LNCaP clone FGC (cell line): ENCODE results near the gene ADGRE3.

ENCODE experiments used
- DNase-seq: peaks from one replicate; pipeline ENCODE4 v3.0.0-alpha.2; 2011; ENCODE audit warnings: low read depth
- H3K4me3 ChIP-seq: 2 replicates; pipeline ENCODE4 v1.5.1; 2011; ENCODE audit warnings: mild to moderate bottlenecking, low read depth, low read length, control low read depth
- CTCF ChIP-seq: IDR thresholded peaks from 2 replicates; pipeline ENCODE4 v1.5.1; 2012; ENCODE audit warnings: mild to moderate bottlenecking; ENCODE audit not compliant: control insufficient read depth, insufficient read depth; ENCODE audit errors: extremely low read depth

ADGRE3 gene

GRCh38 chr19:14672188-14672872 lies 2.3 kb downstream of the ADGRE3 start:
- no peak overlapping the region for H3K4me3 ChIP-seq
- no peak for TF ChIP-seq CTCF
- no peak for DNase-seq

- TF ChIP-seq CTCF = no peak
- DNase-seq = no peak
- H3K4me3 ChIP-seq = no peak overlapping the region
These were observed 4.2 kb downstream of the ADGRE3 start for GRCh38 chr19:14670408-14670807.

- DNase-seq = no peak
- H3K4me3 ChIP-seq = no peak overlapping the region
- TF ChIP-seq CTCF = no peak
These were observed 4.7 kb downstream of the ADGRE3 start for GRCh38 chr19:14669940-14670339.

- no peak for DNase-seq
- no peak overlapping the region for H3K4me3 ChIP-seq
- TF ChIP-seq CTCF = no peak
These were observed 13.2 kb downstream of the ADGRE3 start for GRCh38 chr19:14661372-14661924.

- TF ChIP-seq CTCF = no peak
- no peak overlapping the region for H3K4me3 ChIP-seq
- DNase-seq = no peak
These were observed 14.7 kb downstream of the ADGRE3 start for GRCh38 chr19:14659874-14660489.

GRCh38 chr19:14655726-14656125 lies 18.9 kb downstream of the ADGRE3 start:
- no peak for DNase-seq
- H3K4me3 ChIP-seq = no peak overlapping the region
- TF ChIP-seq CTCF = no peak
